Epithelial cell of esophagus (primary cell): ENCODE data around the gene CXCR6.

ENCODE experiments used
- DNase-seq: peaks from one replicate; pipeline ENCODE4 v3.0.0; 2010; ENCODE audit warnings: low read depth
- H3K4me3 ChIP-seq: 2 replicates; pipeline ENCODE4 v1.5.1; 2011; ENCODE audit warnings: mild to moderate bottlenecking, low read length, control low read depth
- CTCF ChIP-seq: IDR thresholded peaks from 2 replicates; pipeline ENCODE4 v1.5.1; 2011; ENCODE audit warnings: low read depth, mild to moderate bottlenecking, low read length, control low read depth, inconsistent platforms; ENCODE audit not compliant: insufficient read depth; ENCODE audit errors: missing control alignments

CXCR6 gene

GRCh38 chr3:45959201-45959600 is 15.9 kb downstream of the CXCR6 start:
- H3K4me3 ChIP-seq = no peak overlapping the region
- no peak for TF ChIP-seq CTCF
- no peak for DNase-seq

GRCh38 chr3:45960289-45960688 is 17.0 kb downstream of the CXCR6 start:
- DNase-seq = peak; percentile 18
- TF ChIP-seq CTCF = no peak
- no peak overlapping the region for H3K4me3 ChIP-seq

- TF ChIP-seq CTCF = no peak
- no peak overlapping the region for H3K4me3 ChIP-seq
- no peak for DNase-seq
Observed at GRCh38 chr3:45962033-45962432, 18.8 kb downstream of the CXCR6 start.

GRCh38 chr3:45964139-45964538 is 20.9 kb downstream of the CXCR6 start:
- DNase-seq = no peak
- no peak overlapping the region for H3K4me3 ChIP-seq
- TF ChIP-seq CTCF = no peak

- DNase-seq = no peak
- TF ChIP-seq CTCF = no peak
- no peak overlapping the region for H3K4me3 ChIP-seq
Observed at GRCh38 chr3:45965253-45965652, 22.0 kb downstream of the CXCR6 start.

- no peak for DNase-seq
- TF ChIP-seq CTCF = no peak
- no peak overlapping the region for H3K4me3 ChIP-seq
Observed at GRCh38 chr3:45965653-45966052, 22.4 kb downstream of the CXCR6 start.

- no peak for TF ChIP-seq CTCF
- DNase-seq = no peak
- H3K4me3 ChIP-seq = no peak overlapping the region
Observed at GRCh38 chr3:45966371-45966791, 23.1 kb downstream of the CXCR6 start.
